Uterus (tissue), 2 donors: ENCODE measurements around the gene IDUA.
"Not testable (repeated sequence)": the region's sequence is repeated elsewhere in the genome, so short reads cannot be mapped to it uniquely, and the experiment has no call there.

Experiments
- POLR2A ChIP-seq, 2 donors: fragments of 450-650 bp; IDR thresholded peaks; one replicate each; pipeline ENCODE4 v1.6.1; 2016; ENCODE audit warnings: antibody characterized with exemption in 2 of 2, mild to moderate bottlenecking in 1 of 2, moderate library complexity in 1 of 2
- TF ChIP-seq, protein P1 (sequence below), 4 experiments: fragments of 200-600 bp in 2 of 4; fragments of 450-650 bp in 2 of 4; sonication (generic) in 2 of 4; IDR thresholded peaks; one replicate each; pipeline ENCODE4 v1.5.1; 2016 to 2019; ENCODE audit warnings: antibody characterized with exemption in 4 of 4, mild to moderate bottlenecking in 2 of 4, moderate library complexity in 1 of 4

- not testable (repeated sequence) for TF ChIP-seq POLR2A (IDR thresholded peaks at IDR 0.05)
- TF ChIP-seq, protein P1, sequence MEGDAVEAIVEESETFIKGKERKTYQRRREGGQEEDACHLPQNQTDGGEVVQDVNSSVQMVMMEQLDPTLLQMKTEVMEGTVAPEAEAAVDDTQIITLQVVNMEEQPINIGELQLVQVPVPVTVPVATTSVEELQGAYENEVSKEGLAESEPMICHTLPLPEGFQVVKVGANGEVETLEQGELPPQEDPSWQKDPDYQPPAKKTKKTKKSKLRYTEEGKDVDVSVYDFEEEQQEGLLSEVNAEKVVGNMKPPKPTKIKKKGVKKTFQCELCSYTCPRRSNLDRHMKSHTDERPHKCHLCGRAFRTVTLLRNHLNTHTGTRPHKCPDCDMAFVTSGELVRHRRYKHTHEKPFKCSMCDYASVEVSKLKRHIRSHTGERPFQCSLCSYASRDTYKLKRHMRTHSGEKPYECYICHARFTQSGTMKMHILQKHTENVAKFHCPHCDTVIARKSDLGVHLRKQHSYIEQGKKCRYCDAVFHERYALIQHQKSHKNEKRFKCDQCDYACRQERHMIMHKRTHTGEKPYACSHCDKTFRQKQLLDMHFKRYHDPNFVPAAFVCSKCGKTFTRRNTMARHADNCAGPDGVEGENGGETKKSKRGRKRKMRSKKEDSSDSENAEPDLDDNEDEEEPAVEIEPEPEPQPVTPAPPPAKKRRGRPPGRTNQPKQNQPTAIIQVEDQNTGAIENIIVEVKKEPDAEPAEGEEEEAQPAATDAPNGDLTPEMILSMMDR (IDR thresholded peaks at IDR 0.05), result not testable (repeated sequence)
These were observed 47.3 kb upstream of the IDUA start for GRCh38 chr4:939508-939907.
